Measurements from ENCODE around the gene TGFBR1.

Gene TGFBR1

GRCh38 chr9:99105152-99106043, 485 bp downstream of the TGFBR1 start:
- no peak for TF ChIP-seq CTCF (IDR thresholded peaks at IDR 0.05; ENCODE audit: control insufficient read depth, extremely low read depth, insufficient read depth)
- peak overlapping the region; percentile 59 for H3K4me3 ChIP-seq (ENCODE audit: low read depth, low read length)
- no peak for DNase-seq (ENCODE audit: low read depth)

GRCh38 chr9:99106044-99106375, 1.1 kb downstream of the TGFBR1 start:
- TF ChIP-seq CTCF (IDR thresholded peaks at IDR 0.05; ENCODE audit: control insufficient read depth, extremely low read depth, insufficient read depth) = no peak
- H3K4me3 ChIP-seq (ENCODE audit: low read depth, low read length) = peak overlapping the region; percentile 59
- no peak for DNase-seq (ENCODE audit: low read depth)

GRCh38 chr9:99107421-99107820, 2.5 kb downstream of the TGFBR1 start:
- no peak overlapping the region for H3K4me3 ChIP-seq (ENCODE audit: low read depth, low read length)
- no peak for DNase-seq (ENCODE audit: low read depth)
- no peak for TF ChIP-seq CTCF (IDR thresholded peaks at IDR 0.05; ENCODE audit: control insufficient read depth, extremely low read depth, insufficient read depth)

- no peak overlapping the region for H3K4me3 ChIP-seq (ENCODE audit: low read depth, low read length)
- TF ChIP-seq CTCF (IDR thresholded peaks at IDR 0.05; ENCODE audit: control insufficient read depth, extremely low read depth, insufficient read depth) = no peak
- DNase-seq (ENCODE audit: low read depth) = no peak
These were observed 3.2 kb downstream of the TGFBR1 start for GRCh38 chr9:99108131-99108530.

- TF ChIP-seq CTCF (IDR thresholded peaks at IDR 0.05; ENCODE audit: control insufficient read depth, extremely low read depth, insufficient read depth) = no peak
- H3K4me3 ChIP-seq (ENCODE audit: low read depth, low read length) = no peak overlapping the region
- no peak for DNase-seq (ENCODE audit: low read depth)
These were observed 4.6 kb downstream of the TGFBR1 start for GRCh38 chr9:99109522-99109921.

- no peak overlapping the region for H3K4me3 ChIP-seq (ENCODE audit: low read depth, low read length)
- no peak for DNase-seq (ENCODE audit: low read depth)
- no peak for TF ChIP-seq CTCF (IDR thresholded peaks at IDR 0.05; ENCODE audit: control insufficient read depth, extremely low read depth, insufficient read depth)
These were observed 8.0 kb downstream of the TGFBR1 start for GRCh38 chr9:99112750-99113413.
